AG04449 (cell line): Measurements from ENCODE around the gene SERPINB5.

Experiments
- CTCF ChIA-PET: fragments of 350-600 bp; formaldehyde crosslinking; extraction: SDS; loops from one replicate; lab custom pipeline; 2021; ENCODE audit warnings: antibody characterized with exemption; lab: Yijun Ruan, JAX
- POLR2A ChIA-PET: fragments of 400-600, 350-600 bp; formaldehyde crosslinking; extraction: SDS; loops from one replicate; lab custom pipeline; 2020; ENCODE audit warnings: antibody characterized with exemption, inconsistent platforms; lab: Yijun Ruan, JAX
- DNase-seq: peaks from one replicate; pipeline ENCODE4 v3.0.0-alpha.2; 2010; ENCODE audit warnings: low read depth, low spot score
- H3K4me3 ChIP-seq: 2 replicates; pipeline ENCODE4 v1.5.1; 2011; ENCODE audit warnings: low read depth, mild to moderate bottlenecking, control low read depth, low read length
- TF ChIP-seq, protein P1 (sequence below): IDR thresholded peaks from one replicate; pipeline ENCODE4 v1.5.1; 2011; ENCODE audit warnings: mild to moderate bottlenecking, moderate library complexity, low read length, control low read depth, inconsistent platforms; ENCODE audit not compliant: insufficient read depth; ENCODE audit errors: missing control alignments

The SERPINB5 gene

DNA sequence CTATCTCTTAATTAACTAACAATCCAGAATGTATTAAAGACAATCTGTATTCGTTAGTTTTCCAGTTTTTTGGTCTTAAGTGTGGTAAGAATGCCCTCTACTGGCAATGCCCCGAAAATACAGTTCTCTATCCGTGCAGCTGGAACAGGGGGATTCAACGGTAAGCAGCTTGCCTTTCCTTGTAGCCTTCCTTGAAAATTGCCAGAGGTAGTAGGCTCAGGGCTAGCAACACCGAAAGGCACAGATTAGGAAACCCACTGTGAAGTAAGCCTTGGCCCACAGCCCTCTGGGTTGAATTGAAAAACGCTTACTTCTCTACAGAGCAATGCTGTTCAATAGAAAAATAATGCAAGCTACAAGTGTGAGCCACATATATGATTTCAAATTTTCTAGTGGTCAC, 37.4 kb upstream of the SERPINB5 start:
- H3K4me3 ChIP-seq, result no peak overlapping the region
- ChIA-PET CTCF (interaction anchor here (0.7 to 7.8 kb wide), 55 partner anchors 8 to 853 kb away, joined by 3 to 125 read pairs (median 4); partner anchors contain the start of genes KDSR and VPS4B), POLR2A (interaction anchor here (0.6 to 1.0 kb wide), 2 partner anchors 17 to 74 kb away, joined by 3 read pairs; partner anchors contain the start of gene VPS4B)
- DNase-seq, result no peak
- TF ChIP-seq, protein P1, sequence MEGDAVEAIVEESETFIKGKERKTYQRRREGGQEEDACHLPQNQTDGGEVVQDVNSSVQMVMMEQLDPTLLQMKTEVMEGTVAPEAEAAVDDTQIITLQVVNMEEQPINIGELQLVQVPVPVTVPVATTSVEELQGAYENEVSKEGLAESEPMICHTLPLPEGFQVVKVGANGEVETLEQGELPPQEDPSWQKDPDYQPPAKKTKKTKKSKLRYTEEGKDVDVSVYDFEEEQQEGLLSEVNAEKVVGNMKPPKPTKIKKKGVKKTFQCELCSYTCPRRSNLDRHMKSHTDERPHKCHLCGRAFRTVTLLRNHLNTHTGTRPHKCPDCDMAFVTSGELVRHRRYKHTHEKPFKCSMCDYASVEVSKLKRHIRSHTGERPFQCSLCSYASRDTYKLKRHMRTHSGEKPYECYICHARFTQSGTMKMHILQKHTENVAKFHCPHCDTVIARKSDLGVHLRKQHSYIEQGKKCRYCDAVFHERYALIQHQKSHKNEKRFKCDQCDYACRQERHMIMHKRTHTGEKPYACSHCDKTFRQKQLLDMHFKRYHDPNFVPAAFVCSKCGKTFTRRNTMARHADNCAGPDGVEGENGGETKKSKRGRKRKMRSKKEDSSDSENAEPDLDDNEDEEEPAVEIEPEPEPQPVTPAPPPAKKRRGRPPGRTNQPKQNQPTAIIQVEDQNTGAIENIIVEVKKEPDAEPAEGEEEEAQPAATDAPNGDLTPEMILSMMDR, result peak; percentile 69

DNA sequence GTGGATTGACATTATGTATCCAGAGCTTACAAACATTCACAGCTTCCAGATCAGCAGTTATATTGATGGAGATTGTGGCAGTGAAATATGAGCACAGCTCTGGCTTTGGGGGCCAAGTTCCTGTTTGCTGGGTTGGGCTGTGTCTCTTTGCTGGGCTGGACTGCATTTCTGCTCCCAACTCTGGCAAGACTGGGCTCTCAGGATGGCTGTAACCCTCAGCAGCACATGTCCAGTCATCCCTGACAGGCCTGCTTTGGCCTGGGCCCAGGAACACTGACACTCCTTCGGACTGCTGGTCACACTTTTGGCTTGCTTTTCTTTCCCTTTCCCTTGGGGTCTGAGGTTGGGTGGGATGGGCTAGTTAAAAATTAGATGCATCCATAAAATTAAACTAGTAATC, 36.5 kb upstream of the SERPINB5 start:
- ChIA-PET CTCF (interaction anchor here (0.6 to 7.8 kb wide), 31 partner anchors 7 to 854 kb away, joined by 3 to 125 read pairs (median 5); partner anchors contain the start of gene KDSR), POLR2A (no interaction called here)
- TF ChIP-seq, protein P1, result no peak
- H3K4me3 ChIP-seq, result no peak overlapping the region
- no peak for DNase-seq

DNA sequence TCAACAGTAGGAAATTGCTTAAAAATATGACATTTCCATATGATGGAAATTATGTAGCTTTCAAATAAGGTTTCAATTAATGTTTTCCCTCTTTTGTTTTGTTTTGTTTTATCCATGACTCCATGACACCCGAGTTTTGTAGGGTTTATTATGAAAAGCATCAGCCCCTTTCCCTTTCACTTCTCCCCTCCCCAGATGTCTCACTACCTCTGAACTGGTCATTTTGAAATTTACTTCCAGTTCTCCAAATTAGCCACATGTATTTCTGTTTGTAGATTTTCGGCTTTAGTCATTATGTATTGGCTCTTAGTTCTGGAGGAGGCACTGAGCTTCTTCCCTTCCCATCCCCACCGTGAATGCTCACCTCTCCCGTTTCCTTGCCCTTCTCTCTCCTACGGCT, 35.9 kb upstream of the SERPINB5 start:
- CTCF ChIA-PET, result interaction anchor here (1.2 to 7.8 kb wide), 12 partner anchors 13 to 854 kb away, joined by 4 to 125 read pairs (median 10); partner anchors contain the start of gene KDSR
- POLR2A ChIA-PET, result no interaction called here
- TF ChIP-seq, protein P1, result no peak

DNA sequence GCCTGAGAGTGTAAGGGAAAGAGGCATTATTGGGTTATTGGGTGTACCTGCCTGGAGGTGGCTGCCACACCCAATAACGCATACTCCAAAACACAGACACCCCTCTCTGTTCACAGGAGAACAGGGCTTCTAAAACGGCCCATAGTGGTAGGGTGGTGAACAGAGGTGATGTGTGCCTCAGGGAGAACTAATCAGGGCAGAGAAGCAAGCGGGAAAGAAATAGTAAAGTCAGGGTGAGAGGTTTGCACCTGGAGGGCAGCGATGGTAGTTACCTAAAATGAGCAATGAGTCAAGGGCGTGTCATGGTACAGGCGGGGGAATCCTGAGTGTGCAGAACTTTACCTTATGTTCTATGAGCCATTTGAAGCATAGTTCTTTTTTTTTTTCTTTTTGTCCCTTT, 32.9 kb upstream of the SERPINB5 start:
- ChIA-PET POLR2A (no interaction called here), CTCF (interaction anchor here (1.0 to 3.5 kb wide), 6 partner anchors 11 to 427 kb away, joined by 3 to 9 read pairs (median 6); no protein-coding TSS in a partner anchor)
- no peak overlapping the region for H3K4me3 ChIP-seq
- DNase-seq, result no peak
- TF ChIP-seq, protein P1, result no peak

More for the DNA sequence above, 35.9 kb upstream of the SERPINB5 start:
- no peak overlapping the region for H3K4me3 ChIP-seq
- no peak for DNase-seq

DNA sequence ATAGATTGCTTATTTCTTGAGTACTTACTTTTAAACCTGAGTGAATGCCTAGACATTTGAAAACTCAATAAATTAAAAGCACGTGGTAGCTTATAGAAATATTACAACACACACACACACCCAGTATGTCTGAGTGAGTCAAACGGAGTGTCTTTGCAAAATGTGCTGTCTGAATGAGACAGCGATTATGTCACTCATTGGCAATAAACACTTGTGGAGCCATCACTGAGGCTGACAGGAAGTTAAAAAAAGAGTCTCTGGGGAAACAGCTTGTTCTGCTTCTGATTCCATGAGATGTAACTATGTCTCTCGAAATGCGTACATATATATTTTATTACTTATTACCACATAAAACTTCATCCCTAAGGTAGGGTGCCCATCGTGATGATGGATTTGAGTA, 32.2 kb upstream of the SERPINB5 start:
- CTCF ChIA-PET, result interaction anchor here (0.8 to 3.5 kb wide), 6 partner anchors 11 to 428 kb away, joined by 3 to 9 read pairs (median 4); no protein-coding TSS in a partner anchor
- TF ChIP-seq, protein P1, result no peak
- POLR2A ChIA-PET, result interaction anchor here (0.8 kb wide), 1 partner anchor 77 kb away, joined by 4 read pairs; no protein-coding TSS in a partner anchor

DNA sequence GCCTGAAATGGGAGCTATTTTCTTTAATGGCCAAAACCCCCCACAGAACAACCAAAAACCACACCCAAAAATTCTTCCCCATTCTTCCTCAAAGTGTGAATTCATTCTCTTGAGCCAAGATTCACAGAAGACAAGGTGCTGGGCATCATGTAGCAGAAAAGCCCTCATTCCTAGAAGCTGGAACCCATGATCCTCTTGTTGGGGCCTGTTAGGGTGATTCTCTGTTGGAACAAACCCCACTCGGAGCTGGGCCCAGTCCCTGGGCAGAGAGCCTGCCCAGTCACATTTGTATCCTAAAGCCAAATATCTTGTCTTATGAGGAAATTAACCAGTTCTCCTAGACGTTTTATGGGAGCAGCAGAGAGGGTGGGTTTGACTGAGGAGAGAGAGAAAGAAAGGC, 31.7 kb upstream of the SERPINB5 start:
- no peak for DNase-seq
- ChIA-PET POLR2A (interaction anchor here (0.8 kb wide), 1 partner anchor 77 kb away, joined by 4 read pairs; no protein-coding TSS in a partner anchor), CTCF (interaction anchor here (0.8 to 3.5 kb wide), 5 partner anchors 12 to 428 kb away, joined by 3 to 9 read pairs (median 4); no protein-coding TSS in a partner anchor)
- TF ChIP-seq, protein P1, result no peak
- no peak overlapping the region for H3K4me3 ChIP-seq

More for the DNA sequence above, 32.2 kb upstream of the SERPINB5 start:
- DNase-seq, result peak; percentile 66
- no peak overlapping the region for H3K4me3 ChIP-seq
